Activated T-helper 2 cell treated with anti-CD3 and anti-CD28 coated beads, Interferon-gamma antibody, Interleukin-2, Interleukin-4, amounts not matched to agents 10 μg/mL and 5 μg/mL and 100 μg/mL, durations not matched to agents 14 hours and 24 hours and 36 hours (primary cell): ENCODE results near the gene LPAR3. TPM values are rescaled to one million over a fixed set of nuclear protein-coding genes. Genes with fewer than 3 reads are reported as not detected.

Experiments used
- DNase-seq: peaks from one replicate; pipeline ENCODE4 v3.0.0; 2021; ENCODE audit warnings: low spot score
- H3K27ac Mint-ChIP-seq: one replicate; pipeline ENCODE4 v1.8.0; 2021; ENCODE audit warnings: mixed read lengths
- H3K27me3 Mint-ChIP-seq: one replicate; pipeline ENCODE4 v1.8.0; 2021; ENCODE audit warnings: low read depth, mixed read lengths
- H3K36me3 Mint-ChIP-seq: one replicate; pipeline ENCODE4 v1.8.0; 2021; ENCODE audit warnings: low read depth, mixed read lengths
- H3K4me1 Mint-ChIP-seq: one replicate; pipeline ENCODE4 v1.8.0; 2021; ENCODE audit warnings: low read depth, mixed read lengths
- H3K4me3 Mint-ChIP-seq: one replicate; pipeline ENCODE4 v1.8.0; 2021; ENCODE audit warnings: low read depth, mild to moderate bottlenecking, moderate library complexity, mixed read lengths
- H3K9me3 Mint-ChIP-seq: one replicate; pipeline ENCODE4 v1.8.0; 2021; ENCODE audit warnings: mixed read lengths
- intact Hi-C: fragments of 100-400 bp; cut with micrococcal nuclease; formaldehyde crosslinking; loops from one replicate; pipeline ENCODE4 v1.15.1; 2023
- total RNA-seq: library from RNA; stranded (reverse); gene quantifications from 2 replicates; pipeline ENCODE4 v1.2.3, GENCODE V29; 2022

Gene LPAR3
- 0.11 TPM in 1 of 2 replicates, not detected in the other for total RNA-seq

- H3K9me3 Mint-ChIP-seq, result no peaks in the 10 kb centered on the region
- peaks cover 6% of the 10 kb centered on the region for H3K4me1 Mint-ChIP-seq
- H3K36me3 Mint-ChIP-seq, result no peaks in the 10 kb centered on the region
- DNase-seq, result no peak
- H3K4me3 Mint-ChIP-seq, result peak within 1 kb of the TSS; percentile 70
- no peak within 1 kb of the TSS for H3K27ac Mint-ChIP-seq
- intact Hi-C loops, result no loop called here
- H3K27me3 Mint-ChIP-seq, result peaks cover 57% of the 10 kb centered on the region
Measured at GRCh38 chr1:84892705-84893618, at the start of gene LPAR3. Gene LPAR3 (minus strand): TSS chr1:84893206. CDS start chr1:84866120, 27,086 bp downstream.

- H3K27ac Mint-ChIP-seq, result no peak overlapping the region
- no peak for DNase-seq
- H3K36me3 Mint-ChIP-seq, result peaks cover 54% of the 10 kb centered on the region
- H3K9me3 Mint-ChIP-seq, result no peaks in the 10 kb centered on the region
- H3K27me3 Mint-ChIP-seq, result no peaks in the 10 kb centered on the region
- peaks cover 18% of the 10 kb centered on the region for H3K4me1 Mint-ChIP-seq
- intact Hi-C loops, result no loop called here
- no peak overlapping the region for H3K4me3 Mint-ChIP-seq
Measured at GRCh38 chr1:84941843-84942242, 48.8 kb upstream of the LPAR3 start.

- H3K27ac Mint-ChIP-seq, result no peak overlapping the region
- intact Hi-C loops, result no loop called here
- peaks cover 50% of the 10 kb centered on the region for H3K36me3 Mint-ChIP-seq
- H3K27me3 Mint-ChIP-seq, result no peaks in the 10 kb centered on the region
- no peak for DNase-seq
- H3K9me3 Mint-ChIP-seq, result no peaks in the 10 kb centered on the region
- H3K4me3 Mint-ChIP-seq, result no peak overlapping the region
- H3K4me1 Mint-ChIP-seq, result peaks cover 15% of the 10 kb centered on the region
Measured at GRCh38 chr1:84940481-84940880, 47.5 kb upstream of the LPAR3 start.

GRCh38 chr1:84939761-84940160 lies 46.8 kb upstream of the LPAR3 start:
- no peak overlapping the region for H3K4me3 Mint-ChIP-seq
- H3K27ac Mint-ChIP-seq, result no peak overlapping the region
- peaks cover 43% of the 10 kb centered on the region for H3K36me3 Mint-ChIP-seq
- no peak for DNase-seq
- H3K9me3 Mint-ChIP-seq, result no peaks in the 10 kb centered on the region
- intact Hi-C loops, result loop anchor here (10.0 kb wide), 1 partner anchor 85 kb away; no protein-coding TSS in a partner anchor
- H3K4me1 Mint-ChIP-seq, result peaks cover 7% of the 10 kb centered on the region
- no peaks in the 10 kb centered on the region for H3K27me3 Mint-ChIP-seq

GRCh38 chr1:84939151-84939550 lies 46.1 kb upstream of the LPAR3 start:
- Mint-ChIP-seq H3K4me3 (no peak overlapping the region), H3K27me3 (no peaks in the 10 kb centered on the region), H3K27ac (no peak overlapping the region), H3K4me1 (peaks cover 4% of the 10 kb centered on the region), H3K36me3 (peaks cover 43% of the 10 kb centered on the region), H3K9me3 (no peaks in the 10 kb centered on the region)
- intact Hi-C loops, result loop anchor here (10.0 kb wide), 1 partner anchor 84 kb away; no protein-coding TSS in a partner anchor
- DNase-seq, result no peak

- Mint-ChIP-seq H3K36me3 (peaks cover 47% of the 10 kb centered on the region), H3K9me3 (no peaks in the 10 kb centered on the region), H3K4me1 (peaks cover 4% of the 10 kb centered on the region), H3K27ac (no peak overlapping the region), H3K4me3 (no peak overlapping the region), H3K27me3 (no peaks in the 10 kb centered on the region)
- no peak for DNase-seq
- intact Hi-C loops, result loop anchor here (2.0 to 10.0 kb wide), 2 partner anchors 81 to 153 kb away; no protein-coding TSS in a partner anchor
Measured at GRCh38 chr1:84936116-84936810, 43.3 kb upstream of the LPAR3 start.

- Mint-ChIP-seq H3K4me3 (no peak overlapping the region), H3K9me3 (no peaks in the 10 kb centered on the region), H3K36me3 (peaks cover 55% of the 10 kb centered on the region), H3K4me1 (peaks cover 11% of the 10 kb centered on the region), H3K27ac (no peak overlapping the region), H3K27me3 (no peaks in the 10 kb centered on the region)
- DNase-seq, result no peak
- intact Hi-C loops, result loop anchor here (10.0 kb wide), 1 partner anchor 78 kb away; no protein-coding TSS in a partner anchor
Measured at GRCh38 chr1:84933011-84933611, 40.1 kb upstream of the LPAR3 start.

- no peak overlapping the region for H3K27ac Mint-ChIP-seq
- intact Hi-C loops, result loop anchor here (10.0 kb wide), 1 partner anchor 76 kb away; no protein-coding TSS in a partner anchor
- no peaks in the 10 kb centered on the region for H3K9me3 Mint-ChIP-seq
- no peak for DNase-seq
- H3K4me1 Mint-ChIP-seq, result peaks cover 7% of the 10 kb centered on the region
- H3K4me3 Mint-ChIP-seq, result no peak overlapping the region
- H3K27me3 Mint-ChIP-seq, result no peaks in the 10 kb centered on the region
- peaks cover 62% of the 10 kb centered on the region for H3K36me3 Mint-ChIP-seq
Measured at GRCh38 chr1:84930831-84931230, 37.8 kb upstream of the LPAR3 start.

GRCh38 chr1:84930329-84930728 lies 37.3 kb upstream of the LPAR3 start:
- no peak for DNase-seq
- H3K27ac Mint-ChIP-seq, result no peak overlapping the region
- no peaks in the 10 kb centered on the region for H3K27me3 Mint-ChIP-seq
- no peaks in the 10 kb centered on the region for H3K9me3 Mint-ChIP-seq
- no peak overlapping the region for H3K4me3 Mint-ChIP-seq
- H3K4me1 Mint-ChIP-seq, result peaks cover 7% of the 10 kb centered on the region
- peaks cover 62% of the 10 kb centered on the region for H3K36me3 Mint-ChIP-seq
- intact Hi-C loops, result loop anchor here (10.0 kb wide), 1 partner anchor 76 kb away; no protein-coding TSS in a partner anchor

- peaks cover 62% of the 10 kb centered on the region for H3K36me3 Mint-ChIP-seq
- no peak overlapping the region for H3K27ac Mint-ChIP-seq
- H3K4me3 Mint-ChIP-seq, result no peak overlapping the region
- no peaks in the 10 kb centered on the region for H3K9me3 Mint-ChIP-seq
- peaks cover 7% of the 10 kb centered on the region for H3K4me1 Mint-ChIP-seq
- H3K27me3 Mint-ChIP-seq, result no peaks in the 10 kb centered on the region
- intact Hi-C loops, result no loop called here
- DNase-seq, result no peak
Measured at GRCh38 chr1:84929581-84929980, 36.6 kb upstream of the LPAR3 start.

- Mint-ChIP-seq H3K36me3 (peaks cover 62% of the 10 kb centered on the region), H3K27me3 (no peaks in the 10 kb centered on the region), H3K4me3 (no peak overlapping the region), H3K4me1 (peaks cover 7% of the 10 kb centered on the region), H3K27ac (no peak overlapping the region), H3K9me3 (no peaks in the 10 kb centered on the region)
- no peak for DNase-seq
- intact Hi-C loops, result no loop called here
Measured at GRCh38 chr1:84928979-84929378, 36.0 kb upstream of the LPAR3 start.

- intact Hi-C loops, result no loop called here
- Mint-ChIP-seq H3K4me3 (no peak overlapping the region), H3K36me3 (peaks cover 22% of the 10 kb centered on the region)
Measured at GRCh38 chr1:84923317-84923716, 30.3 kb upstream of the LPAR3 start.

More at GRCh38 chr1:84923317-84923716, 30.3 kb upstream of the LPAR3 start:
- Mint-ChIP-seq H3K4me1 (no peaks in the 10 kb centered on the region), H3K27me3 (peaks cover 2% of the 10 kb centered on the region), H3K27ac (no peak overlapping the region), H3K9me3 (no peaks in the 10 kb centered on the region)
- DNase-seq, result no peak
